T-helper 17 cell (primary cell): ENCODE data around the gene NFXL1. TPM values are rescaled to one million over a fixed set of nuclear protein-coding genes. Genes with fewer than 3 reads are reported as not detected.
A peak's percentile ranks its signal among the peaks of the same experiment; 100 is the strongest.

Experiments
- ATAC-seq: fragments of 150-1000 bp; cut with Tn5 transposase; 2 replicates; pipeline ENCODE4 v1.10.0; 2021; ENCODE audit warnings: mild to moderate bottlenecking, moderate library complexity
- DNase-seq, 3 donors: peaks; one replicate each; pipeline versions ENCODE4 v3.0.0 to v3.0.0-alpha.2; 2020 to 2021
- H3K9me3 ChIP-seq: one replicate; pipeline ENCODE4 v1.7.0; 2013; ENCODE audit warnings: low read length, mild to moderate bottlenecking; ENCODE audit not compliant: control insufficient read depth, poor library complexity, severe bottlenecking
- H3K27ac Mint-ChIP-seq: one replicate; pipeline ENCODE4 v1.8.0; 2022; ENCODE audit warnings: mild to moderate bottlenecking, moderate library complexity, mixed read lengths
- H3K27me3 Mint-ChIP-seq: one replicate; pipeline ENCODE4 v1.8.0; 2022; ENCODE audit warnings: mixed read lengths
- H3K36me3 Mint-ChIP-seq: one replicate; pipeline ENCODE4 v1.8.0; 2022; ENCODE audit warnings: low read depth, mixed read lengths
- H3K4me1 Mint-ChIP-seq: one replicate; pipeline ENCODE4 v1.8.0; 2022; ENCODE audit warnings: mild to moderate bottlenecking, mixed read lengths
- H3K4me3 Mint-ChIP-seq: one replicate; pipeline ENCODE4 v1.8.0; 2022; ENCODE audit warnings: mild to moderate bottlenecking, moderate library complexity, mixed read lengths
- total RNA-seq, 4 donors: library from RNA in 2 of 4; stranded (reverse) in 2 of 4; gene quantifications; one replicate each; pipeline ENCODE4 v1.2.3 and lab custom pipeline; 2022 to 2026

NFXL1 gene
- total RNA-seq, 2 donors from 2014 or later = 11.0 to 12.2 TPM

DNA sequence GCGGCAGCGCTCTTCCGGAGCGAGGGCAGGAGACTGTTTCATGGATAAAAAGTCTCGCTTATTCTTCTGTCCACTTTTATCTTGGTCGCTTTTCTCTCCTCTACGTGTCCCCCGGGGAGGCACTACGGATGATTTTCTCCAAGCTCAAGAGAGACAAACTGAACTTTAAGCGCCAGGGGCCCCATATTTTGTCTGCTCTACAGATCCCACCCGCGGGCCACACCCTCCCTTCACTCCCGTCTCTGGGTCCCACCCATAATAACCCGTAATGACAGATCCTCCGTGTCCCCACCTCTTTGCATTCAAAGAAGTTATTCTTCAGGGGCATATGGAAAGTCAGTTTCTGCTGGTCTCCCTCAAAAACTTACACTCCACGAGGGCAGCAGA lies 76.5 kb downstream of the NFXL1 start, which contains the start of gene CORIN:
CORIN (minus strand) TSS at position 160 of the 387 bp plus-strand sequence; CDS start at position 42, 118 bp downstream.
- H3K36me3 Mint-ChIP-seq = no peaks in the 10 kb centered on the region
- H3K4me3 Mint-ChIP-seq = peak within 1 kb of the TSS; percentile 91
- peaks cover 15% of the 10 kb centered on the region for H3K4me1 Mint-ChIP-seq
- H3K27me3 Mint-ChIP-seq = no peaks in the 10 kb centered on the region
- no peak for DNase-seq
- H3K9me3 ChIP-seq = no peaks in the 10 kb centered on the region
- ATAC-seq = no peak
- peak within 1 kb of the TSS; percentile 63 for H3K27ac Mint-ChIP-seq

DNA sequence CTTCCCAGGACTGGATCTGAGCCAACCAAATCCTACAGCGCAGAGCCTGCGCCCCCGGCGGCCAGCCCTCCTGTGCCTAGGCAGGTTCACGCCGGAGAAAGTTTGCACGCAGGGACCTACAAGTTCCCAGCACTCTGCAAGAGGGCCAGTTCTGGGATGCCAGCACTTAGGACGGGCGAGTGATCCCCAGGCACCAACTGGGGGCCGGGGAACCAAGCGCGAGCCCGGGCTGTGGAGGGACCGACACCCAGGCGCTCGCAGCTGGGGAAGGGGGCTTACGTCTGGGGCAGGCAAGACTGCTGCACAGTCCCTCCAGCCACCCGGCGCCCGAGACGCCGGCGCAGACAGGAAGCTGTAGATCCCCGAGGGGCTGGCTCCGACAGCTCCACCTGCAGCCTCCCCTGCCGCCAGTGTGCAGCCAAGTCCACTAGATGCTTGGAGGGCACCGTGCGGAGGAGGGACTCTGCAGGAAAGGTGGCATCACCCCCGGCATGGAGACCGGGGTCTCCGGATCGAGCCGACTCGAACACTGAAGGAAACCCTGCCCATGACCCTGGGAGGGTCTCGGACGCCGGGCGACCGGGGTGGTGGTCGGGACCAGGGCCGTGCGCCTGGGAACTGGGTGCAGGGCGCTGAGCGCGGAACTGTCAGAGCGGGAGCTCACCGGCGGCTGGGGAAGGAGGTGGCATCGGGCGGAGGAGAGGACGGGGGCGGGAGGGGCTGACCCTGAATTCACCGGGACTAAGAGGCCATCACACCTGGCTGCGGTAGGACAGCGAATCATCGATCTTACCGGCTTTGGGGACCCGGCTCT lies 77.1 kb downstream of the NFXL1 start:
- Mint-ChIP-seq H3K4me1 (peaks cover 15% of the 10 kb centered on the region), H3K27me3 (no peaks in the 10 kb centered on the region), H3K4me3 (peak overlapping the region; percentile 91), H3K27ac (peak overlapping the region; percentile 63), H3K36me3 (no peaks in the 10 kb centered on the region)
- H3K9me3 ChIP-seq = no peaks in the 10 kb centered on the region
- ATAC-seq = peak; percentile 55
- peak; percentile 13 to 31 (median 26) for DNase-seq

DNA sequence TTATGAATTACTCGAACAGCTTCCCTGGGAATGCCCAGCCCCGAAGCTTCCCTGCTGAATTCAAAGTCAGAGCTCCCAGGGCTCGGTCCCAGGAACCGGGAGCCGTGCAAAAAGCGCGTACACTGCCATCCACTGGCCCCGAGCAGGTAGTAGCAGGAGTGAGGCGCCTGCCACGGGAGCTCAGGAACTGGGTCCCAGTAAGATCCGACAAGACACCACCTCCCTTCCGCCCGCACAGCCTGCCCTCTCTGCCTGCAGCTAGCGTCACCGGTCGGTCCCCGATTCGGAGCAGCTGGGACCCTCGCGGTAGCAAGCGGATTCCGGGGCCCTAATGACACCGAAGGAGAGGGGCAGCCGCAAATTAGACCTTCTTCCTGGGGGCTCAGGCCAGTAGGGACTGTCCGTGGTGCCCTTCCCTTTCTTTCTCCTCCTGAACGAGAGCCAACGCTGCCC lies 77.7 kb downstream of the NFXL1 start:
- peaks cover 15% of the 10 kb centered on the region for H3K4me1 Mint-ChIP-seq
- no peaks in the 10 kb centered on the region for H3K9me3 ChIP-seq
- H3K27me3 Mint-ChIP-seq = peaks cover 3% of the 10 kb centered on the region
- DNase-seq (peak; percentile 19 to 23 (median 23)), ATAC-seq (peak; percentile 61)
- peaks cover 2% of the 10 kb centered on the region for H3K36me3 Mint-ChIP-seq
- H3K4me3 Mint-ChIP-seq = peak overlapping the region; percentile 91
- peak overlapping the region; percentile 63 for H3K27ac Mint-ChIP-seq

DNA sequence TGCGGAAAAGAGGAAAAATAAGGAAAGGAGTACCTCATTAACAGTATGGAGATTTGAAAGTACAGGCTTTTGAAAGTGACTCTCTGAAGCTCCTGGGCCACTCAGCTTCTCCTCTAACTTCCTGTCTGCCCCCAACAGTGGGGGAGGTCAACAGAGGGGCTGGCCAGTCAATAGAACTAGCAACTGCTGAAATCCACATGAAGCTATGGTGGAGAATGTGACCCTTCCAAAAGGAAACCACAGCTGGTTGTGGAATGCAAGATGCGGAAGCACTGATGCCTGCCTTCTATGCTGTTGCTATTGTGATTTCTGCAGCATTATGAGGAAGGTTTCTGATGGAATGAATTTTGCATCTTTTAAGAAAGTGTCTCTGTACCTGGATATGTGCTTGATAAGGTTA lies 78.9 kb downstream of the NFXL1 start:
- Mint-ChIP-seq H3K4me3 (peak overlapping the region; percentile 5), H3K4me1 (peaks cover 15% of the 10 kb centered on the region), H3K27me3 (peaks cover 6% of the 10 kb centered on the region), H3K27ac (no peak overlapping the region), H3K36me3 (peaks cover 2% of the 10 kb centered on the region)
- H3K9me3 ChIP-seq = no peaks in the 10 kb centered on the region
- DNase-seq = no peak
- ATAC-seq = no peak

DNA sequence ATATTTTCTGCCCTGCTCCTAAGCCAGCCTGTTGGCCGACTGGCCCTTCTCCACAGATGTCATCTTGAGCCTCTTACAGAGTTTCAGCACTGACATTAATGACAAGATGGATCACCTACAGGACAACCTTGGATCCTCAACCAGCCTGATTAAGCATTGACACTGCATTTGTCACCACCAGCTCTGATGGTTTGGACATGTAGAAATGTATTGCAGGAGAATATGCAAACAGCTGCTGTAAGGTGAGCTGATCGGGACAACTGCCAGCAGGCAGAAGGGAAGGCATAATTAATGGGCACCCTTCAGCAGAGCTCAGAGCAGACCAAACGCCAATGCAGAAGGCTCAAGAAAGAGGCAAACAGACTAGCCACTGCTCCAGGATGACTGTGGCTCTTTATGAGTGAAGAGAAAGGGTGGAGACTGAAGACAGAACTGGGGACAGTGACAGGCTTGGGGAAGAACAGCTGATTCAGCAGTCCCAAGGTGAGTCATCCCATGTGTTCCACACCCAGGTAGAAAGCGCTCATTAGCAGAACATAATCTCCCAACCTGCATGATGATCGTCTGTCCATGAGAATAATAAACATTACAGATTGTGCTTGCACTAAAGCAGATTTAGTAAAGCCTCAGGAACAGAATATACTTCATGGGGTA lies 83.2 kb downstream of the NFXL1 start:
- H3K36me3 Mint-ChIP-seq = peaks cover 2% of the 10 kb centered on the region
- no peak for DNase-seq
- peaks cover 15% of the 10 kb centered on the region for H3K4me1 Mint-ChIP-seq
- no peaks in the 10 kb centered on the region for H3K9me3 ChIP-seq
- peaks cover 6% of the 10 kb centered on the region for H3K27me3 Mint-ChIP-seq
- H3K27ac Mint-ChIP-seq = no peak overlapping the region
- no peak overlapping the region for H3K4me3 Mint-ChIP-seq
- ATAC-seq = no peak

DNA sequence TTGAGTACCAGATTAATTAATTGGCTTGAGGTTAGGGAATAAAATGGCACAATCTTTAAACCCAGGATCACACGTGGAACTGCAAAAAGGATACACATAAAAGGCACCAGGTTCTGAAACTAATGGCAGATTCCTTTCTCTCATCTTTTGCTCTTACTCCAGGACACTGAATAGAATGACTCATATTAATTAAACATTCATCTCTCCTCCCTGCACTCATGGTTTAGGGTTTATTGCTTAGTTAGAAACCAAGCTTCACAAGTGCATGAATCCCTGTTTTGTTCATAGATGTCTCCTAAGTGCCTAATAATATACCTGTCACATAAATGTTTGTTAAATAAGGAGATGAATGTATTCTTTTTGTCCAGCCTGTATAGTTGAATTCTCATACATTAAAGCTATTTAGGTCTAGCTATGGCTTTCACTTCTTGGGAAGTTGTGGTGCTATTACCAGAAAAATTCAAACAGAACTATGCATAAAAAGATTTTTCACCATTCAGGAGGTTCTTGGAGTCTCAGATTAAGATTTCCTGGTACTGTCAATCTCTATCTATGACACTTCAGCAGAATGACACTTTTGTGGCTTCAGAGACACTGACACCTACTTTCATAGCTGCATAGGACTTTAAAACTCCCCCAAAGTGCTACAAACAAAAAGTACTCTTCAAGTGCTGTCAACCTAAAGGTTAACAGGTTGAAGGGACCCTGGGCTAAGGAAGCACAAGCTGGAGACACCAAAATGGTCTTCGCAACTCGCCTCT lies 83.9 kb downstream of the NFXL1 start:
- DNase-seq = no peak
- Mint-ChIP-seq H3K4me1 (peaks cover 12% of the 10 kb centered on the region), H3K36me3 (peaks cover 2% of the 10 kb centered on the region), H3K4me3 (no peak overlapping the region), H3K27ac (no peak overlapping the region), H3K27me3 (peaks cover 6% of the 10 kb centered on the region)
- no peak for ATAC-seq
- H3K9me3 ChIP-seq = no peaks in the 10 kb centered on the region

DNA sequence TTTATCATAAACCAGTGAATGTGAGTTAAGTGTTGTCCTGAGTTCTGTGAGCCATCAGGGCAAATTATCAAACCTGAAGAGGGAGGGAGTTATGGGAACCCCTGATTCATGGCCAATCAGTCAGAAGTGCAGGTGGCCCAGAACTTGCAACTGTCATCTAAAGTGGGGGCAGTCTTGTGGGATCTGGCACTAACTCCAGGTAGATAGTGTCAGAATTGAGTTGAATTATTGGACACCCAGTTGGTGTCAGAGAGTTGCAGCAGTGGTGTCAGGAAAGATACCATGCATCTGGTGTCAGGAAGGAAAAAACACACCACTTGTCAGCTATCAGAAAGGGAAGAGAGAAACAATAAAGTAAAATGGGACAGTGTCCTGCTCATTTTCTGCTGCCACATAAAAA lies 84.9 kb downstream of the NFXL1 start:
- H3K27me3 Mint-ChIP-seq = peaks cover 6% of the 10 kb centered on the region
- peaks cover 2% of the 10 kb centered on the region for H3K36me3 Mint-ChIP-seq
- peaks cover 12% of the 10 kb centered on the region for H3K4me1 Mint-ChIP-seq
- ATAC-seq (no peak), DNase-seq (no peak)
- no peak overlapping the region for H3K27ac Mint-ChIP-seq
- no peaks in the 10 kb centered on the region for H3K9me3 ChIP-seq
- no peak overlapping the region for H3K4me3 Mint-ChIP-seq

DNA sequence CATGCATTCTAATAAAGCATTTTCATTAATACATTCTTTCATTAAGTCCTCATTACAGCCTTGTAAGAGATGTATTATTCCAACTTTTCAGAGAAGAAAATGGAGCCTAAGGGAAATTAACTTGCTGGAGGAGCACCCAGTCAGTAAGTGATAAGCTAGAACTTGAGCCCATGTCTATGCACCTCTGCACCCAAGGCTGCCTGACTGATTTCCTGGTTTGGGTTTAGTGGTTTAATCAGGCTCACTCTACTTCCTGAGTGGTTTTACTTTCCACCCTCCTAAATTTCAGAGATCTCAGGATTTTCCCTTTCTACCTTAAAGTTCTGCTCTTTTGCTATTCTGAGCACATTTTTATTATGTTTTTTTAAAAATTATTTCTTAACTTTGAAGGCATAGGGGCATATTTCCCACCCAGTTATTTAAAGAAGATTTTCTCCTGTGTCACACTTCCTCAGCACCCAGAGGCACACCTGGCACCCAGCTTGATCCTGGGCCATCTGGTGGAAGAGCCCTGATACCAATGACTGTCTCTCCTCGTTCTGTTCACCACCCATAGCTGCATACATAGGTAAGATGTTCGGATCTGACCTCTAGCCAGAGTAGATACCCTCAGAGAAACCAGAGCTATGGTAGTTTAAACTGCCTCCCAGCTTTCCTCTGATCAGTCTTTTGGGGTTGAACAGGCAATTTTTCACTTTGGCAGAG lies 86.9 kb downstream of the NFXL1 start:
- peak; percentile 75 for ATAC-seq
- Mint-ChIP-seq H3K4me1 (peaks cover 12% of the 10 kb centered on the region), H3K36me3 (peaks cover 4% of the 10 kb centered on the region), H3K27ac (peak overlapping the region; percentile 43), H3K27me3 (peaks cover 19% of the 10 kb centered on the region), H3K4me3 (no peak overlapping the region)
- H3K9me3 ChIP-seq = no peaks in the 10 kb centered on the region
- DNase-seq = no peak

DNA sequence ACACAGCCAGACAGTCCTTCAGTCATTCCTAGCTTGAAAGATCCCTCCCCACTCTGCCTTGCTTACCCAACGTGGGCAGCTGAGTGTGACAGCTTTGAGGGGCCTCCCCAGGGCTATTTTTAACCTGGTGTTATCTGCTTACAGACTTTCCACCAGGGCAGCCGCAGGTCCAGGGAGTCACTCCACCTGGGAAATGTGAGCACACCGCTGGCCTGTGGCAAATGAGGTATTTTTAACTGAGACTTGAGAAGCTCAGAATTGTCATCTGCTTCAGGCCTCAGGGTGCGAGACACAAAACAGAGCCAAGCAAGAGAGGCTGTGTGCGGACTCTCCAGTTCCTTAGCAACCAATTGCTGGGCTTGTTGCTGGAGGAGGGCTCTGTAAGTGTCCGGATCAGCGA lies 89.5 kb downstream of the NFXL1 start:
- H3K27ac Mint-ChIP-seq = no peak overlapping the region
- H3K36me3 Mint-ChIP-seq = peaks cover 4% of the 10 kb centered on the region
- H3K4me3 Mint-ChIP-seq = no peak overlapping the region
- H3K27me3 Mint-ChIP-seq = peaks cover 17% of the 10 kb centered on the region
- H3K4me1 Mint-ChIP-seq = peaks cover 12% of the 10 kb centered on the region
- H3K9me3 ChIP-seq = no peaks in the 10 kb centered on the region
- ATAC-seq (no peak), DNase-seq (no peak)

DNA sequence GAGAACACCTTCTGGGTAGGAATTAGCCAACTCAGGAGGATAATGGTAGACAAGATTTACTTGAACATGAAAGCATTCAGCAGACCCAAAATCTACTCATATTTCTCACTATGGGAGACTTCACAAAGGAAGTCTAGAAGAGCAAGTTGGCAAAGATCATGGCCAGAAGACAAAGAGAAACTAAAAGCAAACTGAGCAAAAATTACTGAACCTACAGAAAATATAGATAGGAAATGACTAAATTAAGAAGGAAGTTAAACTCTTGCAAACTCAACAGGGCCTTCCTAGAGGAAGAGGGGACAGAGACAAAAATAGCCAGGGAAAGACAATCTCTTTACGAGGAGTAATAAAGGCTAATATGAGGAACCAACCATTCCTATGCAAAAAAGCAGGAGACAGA lies 95.2 kb downstream of the NFXL1 start:
- Mint-ChIP-seq H3K36me3 (peaks cover 4% of the 10 kb centered on the region), H3K4me1 (no peaks in the 10 kb centered on the region), H3K4me3 (peak overlapping the region; percentile 0), H3K27me3 (peaks cover 31% of the 10 kb centered on the region), H3K27ac (no peak overlapping the region)
- DNase-seq = no peak
- H3K9me3 ChIP-seq = no peaks in the 10 kb centered on the region
- ATAC-seq = no peak

DNA sequence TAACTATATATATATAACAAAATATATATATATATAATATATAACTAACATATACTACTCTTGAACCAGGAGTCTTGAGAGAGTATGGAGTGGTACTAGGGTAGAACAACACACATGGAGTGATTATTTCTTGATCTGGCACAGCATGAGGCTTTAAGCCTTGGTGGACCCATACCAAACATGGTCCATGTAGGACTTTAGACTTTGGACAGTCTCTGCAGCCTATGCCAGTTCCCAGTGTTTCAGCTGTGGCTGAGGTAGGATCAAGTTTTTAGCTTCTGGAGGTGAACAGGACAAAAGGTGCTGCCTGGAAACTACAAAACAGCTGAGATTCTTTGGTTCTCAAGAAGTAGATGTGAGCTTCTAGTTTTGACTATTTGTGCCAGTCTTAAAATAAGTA lies 97.1 kb downstream of the NFXL1 start:
- Mint-ChIP-seq H3K27me3 (peaks cover 25% of the 10 kb centered on the region), H3K4me3 (no peak overlapping the region), H3K27ac (no peak overlapping the region), H3K4me1 (no peaks in the 10 kb centered on the region), H3K36me3 (no peaks in the 10 kb centered on the region)
- H3K9me3 ChIP-seq = no peaks in the 10 kb centered on the region
- no peak for ATAC-seq
- DNase-seq = no peak

DNA sequence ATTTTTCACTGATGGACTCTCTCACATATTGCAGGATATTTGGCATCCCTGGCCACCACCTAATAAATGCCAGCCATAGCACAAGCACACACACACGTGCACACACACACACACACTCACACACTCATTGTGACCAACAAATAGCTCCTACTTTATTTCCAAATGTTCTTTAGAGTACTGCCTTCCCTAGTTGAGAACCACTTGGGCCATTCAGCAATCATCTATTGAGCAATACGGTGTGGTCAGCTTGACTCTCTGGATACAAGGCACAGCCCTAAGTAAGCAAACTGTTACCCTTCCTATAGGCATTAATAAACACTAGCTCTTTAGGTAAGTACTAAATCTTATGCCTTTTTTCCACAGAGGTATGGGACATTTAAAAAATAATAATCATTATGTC lies 97.6 kb downstream of the NFXL1 start:
- H3K9me3 ChIP-seq = no peaks in the 10 kb centered on the region
- Mint-ChIP-seq H3K27me3 (peaks cover 23% of the 10 kb centered on the region), H3K36me3 (no peaks in the 10 kb centered on the region)

More for the DNA sequence above, 97.6 kb downstream of the NFXL1 start:
- DNase-seq (no peak), ATAC-seq (no peak)
- H3K27ac Mint-ChIP-seq = no peak overlapping the region
- H3K4me1 Mint-ChIP-seq = no peaks in the 10 kb centered on the region
- no peak overlapping the region for H3K4me3 Mint-ChIP-seq
